LNCAP (cell line): ENCODE results near the gene MLLT6.

Experiments
- TF ChIP-seq, protein P1 (sequence below): fragments of 450-650 bp; IDR thresholded peaks from 2 replicates; pipeline ENCODE4 v1.5.1; 2017; ENCODE audit warnings: mild to moderate bottlenecking

The MLLT6 gene

DNA sequence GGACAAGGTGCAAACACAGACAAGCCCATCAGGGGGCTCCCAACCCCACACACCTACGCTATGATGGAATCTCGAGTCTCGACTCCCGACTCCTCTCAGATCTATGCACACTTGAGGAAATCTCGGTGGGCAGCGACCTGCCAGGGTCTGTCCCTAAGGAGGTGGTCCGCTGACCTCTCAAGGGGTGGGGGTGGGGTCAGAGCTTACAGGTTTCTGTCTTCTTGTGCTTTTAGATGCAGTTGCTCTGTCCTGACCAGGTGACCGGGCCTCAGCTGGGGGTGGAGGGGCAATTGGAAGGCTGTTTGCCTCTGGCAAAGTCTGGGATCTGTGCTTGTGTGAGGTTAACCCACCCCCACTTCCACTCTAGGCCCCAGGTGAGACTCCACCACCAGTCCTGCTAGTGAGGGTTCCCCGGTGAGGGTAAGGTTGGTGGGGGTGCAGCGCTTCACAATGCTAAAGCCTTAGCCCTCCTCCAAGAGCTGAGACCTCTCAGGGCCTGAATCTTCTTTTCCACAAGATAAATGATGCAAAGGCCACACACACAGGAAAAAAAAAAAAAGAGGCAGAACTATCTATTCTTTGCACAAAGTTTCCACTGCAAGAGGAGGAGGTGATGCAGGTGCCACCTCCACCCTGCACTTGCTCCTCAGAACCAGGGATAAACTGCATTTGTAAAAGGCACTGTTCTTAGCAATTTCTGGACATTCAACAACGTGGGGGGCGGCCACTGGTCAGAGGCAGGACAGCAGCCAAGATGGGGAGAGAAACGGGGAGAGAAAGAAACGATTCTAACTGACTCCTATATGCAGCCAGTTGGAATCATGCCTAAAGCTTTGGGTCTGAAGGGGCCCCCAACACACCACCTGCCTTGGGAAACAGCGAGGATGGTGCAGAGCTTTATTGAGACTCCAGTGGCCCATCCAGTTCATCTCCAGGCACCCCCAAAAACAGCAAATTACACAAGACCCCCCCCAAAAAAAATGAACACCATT, 29.2 kb downstream of the MLLT6 start:
- TF ChIP-seq, protein P1, sequence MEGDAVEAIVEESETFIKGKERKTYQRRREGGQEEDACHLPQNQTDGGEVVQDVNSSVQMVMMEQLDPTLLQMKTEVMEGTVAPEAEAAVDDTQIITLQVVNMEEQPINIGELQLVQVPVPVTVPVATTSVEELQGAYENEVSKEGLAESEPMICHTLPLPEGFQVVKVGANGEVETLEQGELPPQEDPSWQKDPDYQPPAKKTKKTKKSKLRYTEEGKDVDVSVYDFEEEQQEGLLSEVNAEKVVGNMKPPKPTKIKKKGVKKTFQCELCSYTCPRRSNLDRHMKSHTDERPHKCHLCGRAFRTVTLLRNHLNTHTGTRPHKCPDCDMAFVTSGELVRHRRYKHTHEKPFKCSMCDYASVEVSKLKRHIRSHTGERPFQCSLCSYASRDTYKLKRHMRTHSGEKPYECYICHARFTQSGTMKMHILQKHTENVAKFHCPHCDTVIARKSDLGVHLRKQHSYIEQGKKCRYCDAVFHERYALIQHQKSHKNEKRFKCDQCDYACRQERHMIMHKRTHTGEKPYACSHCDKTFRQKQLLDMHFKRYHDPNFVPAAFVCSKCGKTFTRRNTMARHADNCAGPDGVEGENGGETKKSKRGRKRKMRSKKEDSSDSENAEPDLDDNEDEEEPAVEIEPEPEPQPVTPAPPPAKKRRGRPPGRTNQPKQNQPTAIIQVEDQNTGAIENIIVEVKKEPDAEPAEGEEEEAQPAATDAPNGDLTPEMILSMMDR, result no peak; the same call in 1 of the 2 replicates

DNA sequence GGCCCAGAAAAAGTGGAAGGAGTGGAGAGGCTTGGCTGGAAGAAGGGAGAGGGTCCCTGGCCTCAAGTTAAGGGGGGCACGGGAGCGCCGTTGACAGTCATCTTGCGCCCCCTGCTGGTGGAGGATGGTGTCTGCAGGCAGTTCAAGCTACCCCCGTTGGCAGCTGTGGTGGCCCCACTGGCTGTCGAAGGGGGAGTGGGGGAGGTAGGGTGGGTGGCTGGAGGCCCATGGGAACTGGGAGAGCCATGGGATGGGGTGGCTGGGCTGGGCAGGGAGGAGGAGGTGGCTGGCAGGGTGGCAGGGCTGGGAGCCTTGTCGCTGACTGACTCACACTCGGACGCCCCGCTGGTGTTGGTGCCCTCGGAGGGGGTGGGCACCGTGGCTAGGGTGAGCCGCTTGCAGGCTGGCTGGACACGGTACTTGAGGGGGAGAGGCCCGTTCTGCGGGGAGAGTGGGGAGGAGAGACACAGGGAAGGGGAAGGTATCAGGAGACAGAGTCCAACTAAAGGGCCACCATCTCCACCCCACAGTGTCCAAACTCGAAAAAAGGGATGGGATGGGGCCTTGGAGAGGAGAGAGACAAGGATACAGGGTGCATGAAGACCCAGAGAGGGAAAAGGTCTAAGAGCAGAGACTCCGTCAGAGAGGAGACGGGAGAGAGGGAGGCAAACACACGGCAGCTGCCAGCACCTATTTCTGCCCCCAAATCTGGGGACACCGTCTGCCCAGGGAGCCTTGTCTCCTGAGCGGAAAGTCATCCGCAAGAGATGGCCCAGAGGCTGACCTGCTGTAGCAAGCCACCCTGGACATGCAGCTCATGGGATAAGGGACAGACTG, 30.3 kb downstream of the MLLT6 start:
- TF ChIP-seq, protein P1, result peak; percentile 97

- TF ChIP-seq, protein P1, result no peak
These were observed 33.1 kb downstream of the MLLT6 start for GRCh38 chr17:38738007-38738662.

DNA sequence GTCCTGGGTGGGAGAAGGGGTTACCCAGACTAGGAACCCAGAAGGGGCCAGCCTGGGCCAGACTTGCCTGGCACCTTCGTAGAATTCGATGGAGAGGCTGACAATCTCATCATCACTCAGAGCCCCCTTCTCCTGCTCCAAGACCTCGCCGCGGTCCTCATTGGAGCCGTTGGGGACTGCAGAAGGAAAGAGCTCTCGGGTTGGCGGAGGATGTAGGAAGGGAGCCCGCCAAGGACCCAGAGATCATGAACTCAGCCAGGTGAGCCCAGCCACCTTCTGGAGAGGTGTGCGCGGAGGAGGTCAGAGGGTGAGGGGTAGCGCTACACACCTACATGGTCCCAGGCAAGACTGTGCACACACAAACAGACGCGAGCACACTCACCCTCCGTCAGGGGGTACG, 33.6 kb downstream of the MLLT6 start:
- TF ChIP-seq, protein P1, result no peak

GRCh38 chr17:38739305-38739704, 34.2 kb downstream of the MLLT6 start:
- TF ChIP-seq, protein P1, result no peak

GRCh38 chr17:38740044-38740443, 35.0 kb downstream of the MLLT6 start:
- TF ChIP-seq, protein P1, result no peak

DNA sequence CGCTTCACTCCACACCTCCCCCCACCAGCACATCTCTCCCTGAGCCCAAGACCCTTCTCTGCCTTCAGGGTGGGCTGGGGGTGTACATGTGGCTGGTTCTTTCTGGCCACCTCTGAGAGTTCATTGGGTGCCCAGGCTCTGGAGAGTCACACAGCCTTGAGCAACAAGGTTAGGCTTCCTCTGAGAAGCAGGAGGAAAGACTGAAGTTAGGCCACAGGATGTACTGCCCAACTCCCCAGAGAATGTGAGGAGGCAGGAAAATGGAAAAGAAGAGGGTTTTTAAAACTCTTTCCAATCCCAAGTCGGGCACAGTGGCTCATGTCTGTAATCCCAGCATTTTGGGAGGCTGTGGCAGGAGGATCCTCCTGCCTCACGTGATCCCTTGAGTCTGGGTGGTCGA, 35.7 kb downstream of the MLLT6 start:
- TF ChIP-seq, protein P1, result no peak
